ENCODE measurements around the gene STAT5B. TPM values are rescaled to one million over a fixed set of nuclear protein-coding genes. Genes with fewer than 3 reads are reported as not detected.
"Not testable (repeated sequence)": the region's sequence is repeated elsewhere in the genome, so short reads cannot be mapped to it uniquely, and the experiment has no call there.

Gene STAT5B
- total RNA-seq, 2 donors from 2014 or later = 202 to 225 TPM

- DNase-seq = no peak
- no peaks in the 10 kb centered on the region for H3K9me3 ChIP-seq (ENCODE audit: control insufficient read depth, low read length, poor library complexity, severe bottlenecking)
- no peak for ATAC-seq
- H3K27me3 Mint-ChIP-seq = no peaks in the 10 kb centered on the region
- H3K4me3 Mint-ChIP-seq = peak overlapping the region; percentile 79
- no peaks in the 10 kb centered on the region for H3K36me3 Mint-ChIP-seq (ENCODE audit: low read depth)
- H3K4me1 Mint-ChIP-seq = peaks cover 40% of the 10 kb centered on the region
- H3K27ac Mint-ChIP-seq = peak overlapping the region; percentile 89
Measured at GRCh38 chr17:42312035-42312284, 35.8 kb upstream of the STAT5B start.

- Mint-ChIP-seq H3K27ac (peak overlapping the region; percentile 89), H3K36me3 (ENCODE audit: low read depth) (no peaks in the 10 kb centered on the region), H3K4me3 (peak overlapping the region; percentile 79), H3K4me1 (peaks cover 39% of the 10 kb centered on the region), H3K27me3 (no peaks in the 10 kb centered on the region)
- DNase-seq = no peak
- H3K9me3 ChIP-seq (ENCODE audit: control insufficient read depth, low read length, poor library complexity, severe bottlenecking) = no peaks in the 10 kb centered on the region
- no peak for ATAC-seq
Measured at GRCh38 chr17:42311240-42312034, 35.2 kb upstream of the STAT5B start.

DNA sequence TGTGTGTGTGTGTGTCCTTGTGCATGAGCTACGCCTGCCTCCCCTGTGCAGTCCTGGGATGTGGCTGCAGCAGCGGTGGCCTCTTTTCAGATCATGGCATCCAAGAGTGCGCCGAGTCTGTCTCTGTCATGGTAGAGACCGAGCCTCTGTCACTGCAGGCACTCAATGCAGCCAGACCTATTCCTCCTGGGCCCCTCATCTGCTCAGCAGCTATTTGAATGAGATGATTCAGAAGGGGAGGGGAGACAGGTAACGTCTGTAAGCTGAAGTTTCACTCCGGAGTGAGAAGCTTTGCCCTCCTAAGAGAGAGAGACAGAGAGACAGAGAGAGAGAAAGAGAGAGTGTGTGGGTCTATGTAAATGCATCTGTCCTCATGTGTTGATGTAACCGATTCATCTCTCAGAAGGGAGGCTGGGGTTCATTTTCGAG lies 34.6 kb upstream of the STAT5B start:
- peak overlapping the region; percentile 43 for H3K4me3 Mint-ChIP-seq
- peak overlapping the region; percentile 89 for H3K27ac Mint-ChIP-seq
- H3K4me1 Mint-ChIP-seq = peaks cover 41% of the 10 kb centered on the region
- ATAC-seq (no peak), DNase-seq (no peak)
- no peaks in the 10 kb centered on the region for H3K9me3 ChIP-seq (ENCODE audit: control insufficient read depth, low read length, poor library complexity, severe bottlenecking)
- peaks cover 4% of the 10 kb centered on the region for H3K36me3 Mint-ChIP-seq (ENCODE audit: low read depth)
- H3K27me3 Mint-ChIP-seq = no peaks in the 10 kb centered on the region

- H3K27me3 Mint-ChIP-seq = no peaks in the 10 kb centered on the region
- H3K4me3 Mint-ChIP-seq = no peak overlapping the region
- peak overlapping the region; percentile 89 for H3K27ac Mint-ChIP-seq
- ATAC-seq (no peak), DNase-seq (no peak)
- no peaks in the 10 kb centered on the region for H3K9me3 ChIP-seq (ENCODE audit: control insufficient read depth, low read length, poor library complexity, severe bottlenecking)
- H3K36me3 Mint-ChIP-seq (ENCODE audit: low read depth) = peaks cover 4% of the 10 kb centered on the region
- peaks cover 36% of the 10 kb centered on the region for H3K4me1 Mint-ChIP-seq
Measured at GRCh38 chr17:42309986-42310786, 34.0 kb upstream of the STAT5B start.

- H3K9me3 ChIP-seq (ENCODE audit: control insufficient read depth, low read length, poor library complexity, severe bottlenecking) = no peaks in the 10 kb centered on the region
- peaks cover 7% of the 10 kb centered on the region for H3K36me3 Mint-ChIP-seq (ENCODE audit: low read depth)
- ATAC-seq (no peak), DNase-seq (no peak)
- no peak overlapping the region for H3K27ac Mint-ChIP-seq
- peak overlapping the region; percentile 36 for H3K4me3 Mint-ChIP-seq
- H3K27me3 Mint-ChIP-seq = no peaks in the 10 kb centered on the region
- peaks cover 36% of the 10 kb centered on the region for H3K4me1 Mint-ChIP-seq
Measured at GRCh38 chr17:42309142-42309541, 33.0 kb upstream of the STAT5B start.

GRCh38 chr17:42308446-42308845 lies 32.3 kb upstream of the STAT5B start:
- peak overlapping the region; percentile 32 for H3K27ac Mint-ChIP-seq
- no peaks in the 10 kb centered on the region for H3K27me3 Mint-ChIP-seq
- peaks cover 11% of the 10 kb centered on the region for H3K36me3 Mint-ChIP-seq (ENCODE audit: low read depth)
- ATAC-seq = no peak
- H3K9me3 ChIP-seq (ENCODE audit: control insufficient read depth, low read length, poor library complexity, severe bottlenecking) = no peaks in the 10 kb centered on the region
- peaks cover 30% of the 10 kb centered on the region for H3K4me1 Mint-ChIP-seq
- no peak overlapping the region for H3K4me3 Mint-ChIP-seq
- no peak for DNase-seq

GRCh38 chr17:42307362-42307927 lies 31.3 kb upstream of the STAT5B start:
- H3K27me3 Mint-ChIP-seq = no peaks in the 10 kb centered on the region
- DNase-seq (no peak), ATAC-seq (no peak)
- H3K27ac Mint-ChIP-seq = peak overlapping the region; percentile 29
- H3K4me3 Mint-ChIP-seq = no peak overlapping the region
- H3K36me3 Mint-ChIP-seq (ENCODE audit: low read depth) = peaks cover 14% of the 10 kb centered on the region
- peaks cover 25% of the 10 kb centered on the region for H3K4me1 Mint-ChIP-seq
- no peaks in the 10 kb centered on the region for H3K9me3 ChIP-seq (ENCODE audit: control insufficient read depth, low read length, poor library complexity, severe bottlenecking)

DNA sequence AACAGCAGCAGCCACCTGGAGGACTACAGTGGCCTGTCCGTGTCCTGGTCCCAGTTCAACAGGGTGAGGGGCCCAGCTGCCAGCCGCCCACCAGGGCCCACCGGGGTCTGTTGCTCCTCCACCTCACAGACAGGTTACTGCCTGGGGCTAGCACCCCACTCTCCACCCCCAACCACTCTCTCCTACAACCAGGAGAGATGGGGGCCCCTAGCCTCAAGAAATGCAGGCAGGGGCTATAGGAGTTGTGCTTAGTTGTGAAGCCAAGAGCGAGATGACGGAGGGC lies 30.1 kb upstream of the STAT5B start:
- Mint-ChIP-seq H3K27me3 (no peaks in the 10 kb centered on the region), H3K4me1 (peaks cover 18% of the 10 kb centered on the region), H3K27ac (no peak overlapping the region), H3K36me3 (ENCODE audit: low read depth) (peaks cover 21% of the 10 kb centered on the region), H3K4me3 (peak overlapping the region; percentile 73)
- no peak for DNase-seq
- H3K9me3 ChIP-seq (ENCODE audit: control insufficient read depth, low read length, poor library complexity, severe bottlenecking) = no peaks in the 10 kb centered on the region
- ATAC-seq = no peak

GRCh38 chr17:42305543-42306384 lies 29.6 kb upstream of the STAT5B start:
- H3K36me3 Mint-ChIP-seq (ENCODE audit: low read depth) = peaks cover 22% of the 10 kb centered on the region
- no peak for DNase-seq
- H3K4me3 Mint-ChIP-seq = peak overlapping the region; percentile 73
- H3K4me1 Mint-ChIP-seq = peaks cover 16% of the 10 kb centered on the region
- H3K9me3 ChIP-seq (ENCODE audit: control insufficient read depth, low read length, poor library complexity, severe bottlenecking) = no peaks in the 10 kb centered on the region
- H3K27ac Mint-ChIP-seq = no peak overlapping the region
- no peaks in the 10 kb centered on the region for H3K27me3 Mint-ChIP-seq
- peak; percentile 49 for ATAC-seq

DNA sequence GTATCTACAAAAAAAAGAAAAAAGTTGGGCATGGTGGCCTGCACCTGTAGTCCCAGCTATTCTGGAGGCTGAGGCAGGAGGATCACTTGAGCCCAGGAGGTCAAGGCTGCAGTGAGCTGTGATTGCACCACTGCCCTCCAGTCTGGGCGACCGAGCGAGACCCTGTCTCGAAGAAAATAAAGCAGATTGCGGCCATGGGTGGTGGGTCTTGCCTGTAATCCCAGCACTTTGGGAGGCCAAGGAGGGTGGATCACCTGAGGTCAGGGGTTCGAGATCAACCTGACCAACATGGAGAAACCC lies 28.8 kb upstream of the STAT5B start:
- DNase-seq; H3K27me3 Mint-ChIP-seq; ATAC-seq; H3K4me3 Mint-ChIP-seq; H3K9me3 ChIP-seq (ENCODE audit: control insufficient read depth, low read length, poor library complexity, severe bottlenecking): not testable (repeated sequence)
- peaks cover 22% of the 10 kb centered on the region for H3K36me3 Mint-ChIP-seq (ENCODE audit: low read depth)
- H3K4me1 Mint-ChIP-seq = peaks cover 13% of the 10 kb centered on the region
- peak overlapping the region; percentile 91 for H3K27ac Mint-ChIP-seq

- peak overlapping the region; percentile 91 for H3K27ac Mint-ChIP-seq
- H3K36me3 Mint-ChIP-seq (ENCODE audit: low read depth) = peaks cover 22% of the 10 kb centered on the region
- H3K4me1 Mint-ChIP-seq = peaks cover 12% of the 10 kb centered on the region
- ATAC-seq (no peak), DNase-seq (no peak)
- H3K9me3 ChIP-seq (ENCODE audit: control insufficient read depth, low read length, poor library complexity, severe bottlenecking) = no peaks in the 10 kb centered on the region
- H3K4me3 Mint-ChIP-seq = no peak overlapping the region
- H3K27me3 Mint-ChIP-seq = no peaks in the 10 kb centered on the region
Measured at GRCh38 chr17:42304187-42305030, 28.2 kb upstream of the STAT5B start.

GRCh38 chr17:42303694-42304093 lies 27.5 kb upstream of the STAT5B start:
- Mint-ChIP-seq H3K4me1 (peaks cover 12% of the 10 kb centered on the region), H3K36me3 (ENCODE audit: low read depth) (peaks cover 24% of the 10 kb centered on the region), H3K27ac (peak overlapping the region; percentile 76), H3K4me3 (peak overlapping the region; percentile 25), H3K27me3 (no peaks in the 10 kb centered on the region)
- H3K9me3 ChIP-seq (ENCODE audit: control insufficient read depth, low read length, poor library complexity, severe bottlenecking) = no peaks in the 10 kb centered on the region
- DNase-seq = no peak
- no peak for ATAC-seq
